GM12865 (cell line): ENCODE data around the gene COPS7A.

Experiments
- DNase-seq: peaks from one replicate; pipeline ENCODE4 v3.0.0; 2010; ENCODE audit warnings: low read depth
- H3K4me3 ChIP-seq: 2 replicates; pipeline ENCODE4 v1.5.1; 2011; ENCODE audit warnings: mild to moderate bottlenecking, low read depth, low read length, control low read depth
- CTCF ChIP-seq: IDR thresholded peaks from 2 replicates; pipeline ENCODE4 v1.5.1; 2011; ENCODE audit warnings: low read length, control low read depth, low read depth, inconsistent platforms; ENCODE audit not compliant: insufficient read depth; ENCODE audit errors: missing control alignments

The COPS7A gene, protein sequence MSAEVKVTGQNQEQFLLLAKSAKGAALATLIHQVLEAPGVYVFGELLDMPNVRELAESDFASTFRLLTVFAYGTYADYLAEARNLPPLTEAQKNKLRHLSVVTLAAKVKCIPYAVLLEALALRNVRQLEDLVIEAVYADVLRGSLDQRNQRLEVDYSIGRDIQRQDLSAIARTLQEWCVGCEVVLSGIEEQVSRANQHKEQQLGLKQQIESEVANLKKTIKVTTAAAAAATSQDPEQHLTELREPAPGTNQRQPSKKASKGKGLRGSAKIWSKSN

DNA sequence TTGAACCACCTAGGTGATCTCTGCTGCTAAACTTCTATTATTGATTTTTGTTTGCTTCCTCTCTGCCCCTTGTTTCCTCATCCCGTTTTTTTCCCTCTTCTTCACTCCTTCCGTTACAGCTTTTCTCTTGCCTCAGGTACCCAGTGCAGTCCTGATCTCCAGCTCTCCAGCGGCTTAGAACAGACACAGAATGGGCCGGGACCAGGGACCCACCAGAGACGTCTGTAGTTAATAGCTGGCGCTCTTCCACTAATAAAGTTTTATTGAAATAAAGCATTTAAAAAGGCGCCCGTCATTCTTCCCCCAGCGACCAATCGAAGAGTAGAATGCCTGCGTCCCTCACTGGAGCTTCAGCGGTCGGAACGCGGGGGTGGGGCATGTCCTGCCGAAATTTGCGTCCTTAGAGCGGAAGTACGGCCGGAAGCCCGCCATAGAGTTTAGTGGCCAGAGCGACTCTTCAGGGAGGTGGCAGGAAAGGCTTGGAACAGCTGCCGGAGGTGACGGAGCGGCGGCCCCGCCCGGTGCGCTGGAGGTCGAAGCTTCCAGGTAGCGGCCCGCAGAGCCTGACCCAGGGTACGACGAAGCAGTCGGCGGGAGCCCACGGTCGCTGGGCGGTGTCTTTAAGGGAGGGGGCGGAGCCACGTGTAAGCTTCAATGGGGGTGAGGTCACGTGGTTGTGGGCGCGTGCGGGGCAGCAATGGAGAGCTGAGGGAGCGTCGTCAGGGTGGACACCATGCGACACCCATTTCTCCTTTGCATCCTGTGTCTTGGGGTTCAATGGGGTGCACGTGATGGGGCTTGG is at the start of gene COPS7A:
TSS of gene COPS7A (plus strand) at position 440 of the 802 bp plus-strand sequence. CDS start 611 bp downstream, outside the sequence.
- DNase-seq = peak; percentile 100
- no peak for TF ChIP-seq CTCF
- H3K4me3 ChIP-seq = peak within 1 kb of the TSS; percentile 70

DNA sequence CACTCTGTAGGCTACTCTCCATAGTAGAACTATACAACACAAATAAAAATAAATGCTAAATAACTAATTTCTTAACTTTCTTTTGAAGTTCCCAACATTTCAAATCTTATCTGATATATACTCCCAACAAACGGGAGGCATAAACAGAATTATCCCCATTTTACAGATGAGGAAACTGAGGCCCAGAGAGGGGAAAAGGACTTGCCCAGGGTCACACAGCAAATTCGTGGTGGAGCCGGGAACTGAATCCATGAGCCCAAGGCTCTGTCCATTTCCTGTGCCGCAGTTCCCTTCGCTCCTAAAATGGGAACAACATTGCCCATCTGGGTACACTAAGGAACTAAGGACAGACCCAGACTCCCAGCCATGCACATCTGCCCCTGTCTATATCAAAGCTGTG is 46.9 kb upstream of the COPS7A start:
- H3K4me3 ChIP-seq = no peak overlapping the region
- no peak for TF ChIP-seq CTCF
- DNase-seq = no peak

DNA sequence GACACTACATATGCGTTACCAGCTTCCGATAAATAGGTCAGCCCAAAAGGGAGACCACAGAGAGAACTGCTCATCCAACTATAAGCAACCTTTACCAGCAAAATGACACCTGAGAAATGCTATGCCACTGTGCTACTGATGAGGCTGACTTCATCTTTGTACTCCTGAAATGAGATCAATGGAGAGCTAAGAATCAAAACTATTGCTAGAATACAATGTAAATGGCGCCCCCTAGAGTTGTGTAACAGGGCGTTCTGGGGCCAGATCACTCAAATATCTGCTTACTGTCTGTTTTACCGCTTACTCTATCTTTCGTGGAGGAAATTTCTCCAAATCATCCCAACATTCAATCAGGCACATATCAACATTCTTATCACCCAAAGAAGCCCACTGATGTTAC is 39.2 kb upstream of the COPS7A start:
- DNase-seq = peak; percentile 64
- peak; percentile 52 for TF ChIP-seq CTCF
- H3K4me3 ChIP-seq = no peak overlapping the region

- H3K4me3 ChIP-seq = no peak overlapping the region
- no peak for TF ChIP-seq CTCF
- DNase-seq = no peak
Measured at GRCh38 chr12:6685814-6686213, 38.0 kb upstream of the COPS7A start.

DNA sequence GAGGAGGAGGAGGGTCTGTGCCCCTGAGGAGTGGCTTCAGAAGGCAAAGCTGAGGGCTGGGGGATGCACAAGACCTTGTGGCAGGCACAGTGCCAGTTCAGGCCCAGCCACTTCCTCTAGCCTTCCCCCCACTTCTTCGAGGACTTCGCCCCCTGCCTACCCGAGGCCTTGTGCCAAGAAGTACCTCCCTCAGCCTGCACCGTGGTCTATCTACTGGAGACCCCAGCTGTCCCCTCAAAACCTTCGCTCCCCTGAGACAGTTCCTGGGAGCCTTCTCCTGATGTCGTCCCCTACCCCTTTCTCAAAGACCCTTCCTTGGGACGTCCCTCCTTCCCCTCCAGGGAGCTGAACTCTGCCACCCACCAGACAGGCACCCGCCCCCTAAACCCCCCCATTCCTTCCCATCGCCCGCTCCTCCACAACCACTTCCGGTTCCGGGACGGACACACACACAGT is 35.3 kb upstream of the COPS7A start:
- no peak for TF ChIP-seq CTCF
- DNase-seq = peak; percentile 65
- peak overlapping the region; percentile 88 for H3K4me3 ChIP-seq

DNA sequence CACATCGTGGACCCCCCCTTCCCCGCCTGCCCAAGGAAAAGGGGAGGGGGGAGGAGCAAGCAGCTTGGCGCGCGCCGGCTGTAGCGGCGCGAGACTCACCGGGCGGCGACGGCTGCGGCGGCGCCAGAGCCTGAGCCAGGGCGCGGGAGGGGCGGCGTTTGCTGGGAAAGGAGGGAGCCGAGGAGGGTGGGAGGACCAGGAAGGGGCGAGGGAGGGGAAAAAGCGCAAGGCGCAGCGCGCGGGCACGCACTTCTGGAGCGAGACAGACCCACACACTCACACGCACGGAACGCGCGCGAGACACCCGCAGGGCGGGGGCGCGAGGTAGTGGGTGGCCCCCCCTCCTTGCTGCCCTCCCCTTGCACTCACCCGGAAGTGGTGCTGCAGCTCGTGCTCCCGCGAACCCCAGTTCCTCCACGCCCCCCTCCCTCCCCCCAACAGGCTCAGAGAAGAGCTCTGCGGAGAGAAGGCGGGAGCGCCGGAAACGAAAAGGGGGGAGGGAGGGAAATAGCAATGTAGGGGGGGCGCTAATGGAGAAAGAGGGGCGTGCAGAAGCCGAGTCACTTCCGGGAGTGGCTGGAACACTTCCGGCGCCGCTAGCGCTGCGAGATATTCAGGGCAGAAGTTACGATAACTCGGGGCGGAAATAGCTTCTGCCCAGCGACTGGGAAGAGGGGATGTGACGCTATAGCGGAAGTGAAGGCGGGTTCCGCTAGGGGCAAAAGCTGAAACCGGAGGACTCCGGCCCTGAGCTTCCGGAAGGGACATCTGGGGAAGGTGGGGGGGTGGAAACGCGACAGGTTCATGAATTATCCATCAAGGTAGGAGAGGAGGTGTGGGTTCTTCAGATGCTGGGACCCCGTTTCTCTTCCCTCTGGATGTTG is 34.6 kb upstream of the COPS7A start, which contains the start of gene ZNF384:
TSS of gene ZNF384 (minus strand) at position 377 of the 884 bp plus-strand sequence. CDS start 9,855 bp downstream, outside the sequence.
- no peak for TF ChIP-seq CTCF
- peak; percentile 99 for DNase-seq
- H3K4me3 ChIP-seq = peak within 1 kb of the TSS; percentile 88
